ENCODE results near the gene GIGYF1.
A peak's percentile ranks its signal among the peaks of the same experiment; 100 is the strongest.
"Not testable (repeated sequence)": the region's sequence is repeated elsewhere in the genome, so short reads cannot be mapped to it uniquely, and the experiment has no call there.

Gene GIGYF1

DNA sequence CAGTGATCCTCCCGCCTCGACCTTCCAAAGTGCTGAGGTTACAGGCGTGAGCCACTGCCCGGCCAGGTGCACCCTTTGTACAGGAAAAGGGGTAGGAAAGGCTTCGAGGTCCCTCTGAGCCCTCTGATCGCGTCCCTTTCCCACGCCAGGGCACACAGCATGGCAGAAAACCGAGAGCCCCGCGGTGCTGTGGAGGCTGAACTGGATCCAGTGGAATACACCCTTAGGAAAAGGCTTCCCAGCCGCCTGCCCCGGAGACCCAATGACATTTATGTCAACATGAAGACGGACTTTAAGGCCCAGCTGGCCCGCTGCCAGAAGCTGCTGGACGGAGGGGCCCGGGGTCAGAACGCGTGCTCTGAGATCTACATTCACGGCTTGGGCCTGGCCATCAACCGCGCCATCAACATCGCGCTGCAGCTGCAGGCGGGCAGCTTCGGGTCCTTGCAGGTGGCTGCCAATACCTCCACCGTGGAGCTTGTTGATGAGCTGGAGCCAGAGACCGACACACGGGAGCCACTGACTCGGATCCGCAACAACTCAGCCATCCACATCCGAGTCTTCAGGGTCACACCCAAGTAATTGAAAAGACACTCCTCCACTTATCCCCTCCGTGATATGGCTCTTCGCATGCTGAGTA, 12.7 kb upstream of the GIGYF1 start:
- DNase-seq = no peak

DNA sequence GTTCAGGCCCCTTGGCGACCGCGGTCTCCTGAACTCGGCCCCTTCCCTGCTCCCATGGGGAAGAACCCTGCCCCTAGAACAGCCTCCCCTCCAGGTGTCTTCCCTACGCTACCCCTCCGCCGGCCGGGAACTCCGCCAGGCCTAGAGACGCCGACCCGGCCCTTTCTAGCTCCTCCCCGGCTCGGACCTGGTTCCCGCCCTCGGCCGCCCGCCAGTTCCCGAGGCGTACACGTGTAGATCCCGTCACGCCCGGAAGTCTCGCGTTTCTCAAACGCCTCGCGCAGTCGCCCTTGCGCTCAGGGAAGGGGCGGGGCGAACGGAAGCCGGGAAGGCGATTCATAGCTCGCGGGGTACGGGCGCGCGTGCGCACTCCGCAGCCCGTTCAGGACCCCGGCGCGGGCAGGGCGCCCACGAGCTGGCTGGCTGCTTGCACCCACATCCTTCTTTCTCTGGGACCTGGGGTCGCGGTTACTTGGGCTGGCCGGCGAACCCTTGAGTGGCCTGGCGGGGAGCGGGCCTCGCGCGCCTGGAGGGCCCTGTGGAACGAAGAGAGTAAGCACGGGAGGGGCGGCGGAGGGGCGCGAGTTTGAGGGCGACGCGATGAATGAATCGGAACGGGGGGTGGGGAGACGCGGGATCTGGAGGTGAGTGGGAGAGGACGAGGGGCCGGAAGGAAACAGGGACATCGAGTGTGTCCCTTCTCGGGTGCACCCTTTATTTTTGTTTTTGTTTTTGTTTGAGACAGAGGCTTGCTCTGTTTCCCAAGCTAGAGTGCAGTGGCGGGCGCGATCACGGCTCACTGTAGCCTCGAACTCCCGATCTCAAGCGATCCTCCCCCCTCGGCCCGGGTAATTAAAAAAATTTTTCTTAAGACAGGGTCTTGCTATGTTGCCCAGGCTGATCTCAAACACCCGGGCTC, 12.0 kb upstream of the GIGYF1 start, which contains the start of gene POP7:
POP7 (plus strand) TSS at position 369 of the 919 bp plus-strand sequence. CDS start 710 bp downstream, outside the sequence.
- DNase-seq = peak; percentile 99

DNA sequence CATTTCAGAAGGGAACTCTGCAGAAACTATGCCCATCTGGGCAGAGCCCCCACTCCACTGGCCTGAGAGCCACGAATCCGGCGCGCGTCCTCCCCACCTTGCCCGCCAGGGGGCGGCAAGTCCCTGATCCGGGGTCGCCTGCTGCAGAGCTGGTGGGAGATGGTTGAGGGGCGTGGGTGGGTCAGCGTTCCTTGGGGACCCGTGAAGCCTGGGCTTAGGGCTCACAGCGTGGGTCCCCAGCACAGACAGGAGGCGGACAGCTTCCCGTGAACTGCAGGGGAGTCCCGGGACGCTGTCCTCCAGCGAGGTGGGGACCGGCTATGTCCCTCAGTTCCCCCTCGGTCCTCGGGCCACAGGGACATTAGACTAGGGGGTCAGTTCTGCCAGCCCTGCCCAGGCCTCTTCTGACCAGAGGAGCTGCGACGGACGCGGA, 11.3 kb upstream of the GIGYF1 start:
- DNase-seq = peak; percentile 67

DNA sequence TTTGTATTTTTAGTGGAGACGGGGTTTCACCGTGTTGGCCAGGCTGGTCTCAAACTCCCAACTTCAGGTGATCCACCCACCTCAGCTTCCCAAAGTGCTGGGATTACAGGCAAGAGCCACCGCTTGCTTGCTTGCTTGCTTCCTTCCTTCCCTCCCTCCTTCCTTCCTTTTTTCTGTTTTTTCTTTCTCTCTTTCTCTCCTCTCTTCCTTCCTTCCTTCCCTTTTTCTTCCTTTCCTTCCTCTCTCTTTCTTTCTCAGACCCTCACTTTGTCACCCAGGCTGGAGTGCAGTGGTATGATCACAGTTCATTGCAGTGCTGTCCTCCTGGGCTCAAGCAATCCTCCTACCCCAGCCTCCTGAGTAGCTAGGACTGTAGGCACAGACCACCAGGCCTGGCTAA, 7.0 kb upstream of the GIGYF1 start:
- not testable (repeated sequence) for DNase-seq

DNA sequence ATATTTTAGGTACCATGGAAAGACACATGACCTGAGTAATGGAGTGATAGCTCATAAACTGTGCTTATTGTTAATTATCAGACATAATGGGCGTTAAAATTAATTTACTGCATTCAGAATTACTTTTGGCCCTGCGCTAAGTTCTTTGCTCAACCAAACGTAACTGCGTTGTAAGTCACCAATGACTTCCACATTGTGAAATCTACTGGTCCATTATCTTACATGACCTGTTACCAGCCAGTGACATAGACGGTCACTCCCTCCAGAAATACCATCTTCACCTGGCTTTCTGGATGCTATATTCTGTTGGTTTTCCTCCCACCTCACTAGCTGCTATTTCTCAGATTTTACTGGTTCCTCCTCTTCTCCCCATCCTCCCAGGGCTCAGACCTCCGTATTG, 5.0 kb upstream of the GIGYF1 start:
- DNase-seq = no peak

DNA sequence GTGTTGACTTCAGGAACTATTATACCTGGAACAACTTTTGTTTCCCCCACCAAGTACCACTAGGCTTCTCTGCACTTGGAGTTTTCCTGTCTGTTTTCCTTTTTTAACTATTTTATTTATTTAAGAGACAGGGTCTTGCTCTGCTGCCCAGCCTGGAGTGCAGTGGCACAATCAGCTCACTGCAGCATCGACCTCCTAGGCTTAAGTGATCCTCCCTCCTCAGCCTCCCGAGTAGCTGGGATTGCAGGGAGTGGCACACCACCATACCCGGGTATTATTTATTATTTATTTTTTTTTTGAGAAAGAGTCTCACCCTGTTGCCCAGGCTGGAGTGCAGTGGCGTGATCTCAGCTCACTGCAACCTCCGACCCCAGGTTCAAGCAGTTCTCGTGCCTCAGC, 2.1 kb upstream of the GIGYF1 start:
- no peak for DNase-seq

DNA sequence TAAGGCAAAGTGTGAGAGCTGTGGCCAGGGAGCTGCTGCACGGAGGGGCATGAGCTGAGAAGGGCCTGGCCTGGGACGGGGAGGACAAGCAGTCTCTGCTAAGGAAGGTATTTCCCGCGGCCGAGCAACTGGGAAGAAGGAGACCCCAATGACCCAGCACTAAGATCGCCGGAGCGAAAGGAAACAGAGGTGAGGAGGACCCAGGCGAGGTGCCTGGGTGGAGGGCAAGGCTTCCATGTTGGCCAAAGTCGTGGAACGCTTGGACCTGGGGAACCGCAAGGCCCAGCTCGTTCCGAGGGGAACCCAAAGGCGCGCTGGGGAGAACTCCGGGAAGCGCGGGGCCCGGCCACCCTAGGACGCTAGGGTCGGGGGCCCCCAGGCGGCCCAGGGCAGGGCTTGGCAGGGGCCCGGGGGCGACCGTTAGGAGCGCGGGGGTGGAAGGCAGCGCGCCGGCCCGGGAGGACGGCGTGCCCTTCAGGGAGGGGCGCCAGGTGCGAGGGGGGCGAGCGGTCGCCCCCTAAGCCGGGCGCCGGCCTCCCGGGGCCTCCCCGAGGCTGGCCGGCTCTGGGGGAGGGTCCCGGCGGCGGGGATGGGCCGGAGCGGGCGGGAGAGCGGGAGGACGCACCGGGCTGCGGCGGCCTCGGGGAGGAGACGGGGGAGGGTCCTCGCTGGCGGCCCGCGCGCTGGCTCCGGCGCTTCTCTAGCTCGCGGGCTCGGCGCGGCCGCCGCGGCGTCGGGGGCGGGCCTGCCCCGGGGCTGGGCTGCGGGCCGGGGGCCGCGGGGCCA, 545 bp downstream of the GIGYF1 start:
- no peak for DNase-seq

DNA sequence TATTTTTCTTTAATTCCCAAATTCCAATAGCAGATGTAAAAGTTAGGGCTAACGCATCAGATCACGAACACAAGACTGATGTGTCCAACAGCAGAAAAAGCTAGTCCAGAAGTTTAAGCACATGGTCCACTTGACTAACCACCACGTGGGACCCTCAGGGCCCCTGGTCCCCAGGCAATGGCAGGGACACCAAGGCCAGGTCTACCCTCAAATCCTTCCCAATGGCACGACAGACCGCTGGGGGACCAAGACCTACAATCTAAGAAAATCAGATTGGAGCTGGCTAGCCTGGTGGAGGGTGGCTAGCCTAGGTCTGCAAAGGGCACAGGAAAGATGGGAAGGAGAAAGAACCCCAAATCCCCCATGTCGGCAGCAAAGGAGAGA, 1.5 kb downstream of the GIGYF1 start:
- no peak for DNase-seq

DNA sequence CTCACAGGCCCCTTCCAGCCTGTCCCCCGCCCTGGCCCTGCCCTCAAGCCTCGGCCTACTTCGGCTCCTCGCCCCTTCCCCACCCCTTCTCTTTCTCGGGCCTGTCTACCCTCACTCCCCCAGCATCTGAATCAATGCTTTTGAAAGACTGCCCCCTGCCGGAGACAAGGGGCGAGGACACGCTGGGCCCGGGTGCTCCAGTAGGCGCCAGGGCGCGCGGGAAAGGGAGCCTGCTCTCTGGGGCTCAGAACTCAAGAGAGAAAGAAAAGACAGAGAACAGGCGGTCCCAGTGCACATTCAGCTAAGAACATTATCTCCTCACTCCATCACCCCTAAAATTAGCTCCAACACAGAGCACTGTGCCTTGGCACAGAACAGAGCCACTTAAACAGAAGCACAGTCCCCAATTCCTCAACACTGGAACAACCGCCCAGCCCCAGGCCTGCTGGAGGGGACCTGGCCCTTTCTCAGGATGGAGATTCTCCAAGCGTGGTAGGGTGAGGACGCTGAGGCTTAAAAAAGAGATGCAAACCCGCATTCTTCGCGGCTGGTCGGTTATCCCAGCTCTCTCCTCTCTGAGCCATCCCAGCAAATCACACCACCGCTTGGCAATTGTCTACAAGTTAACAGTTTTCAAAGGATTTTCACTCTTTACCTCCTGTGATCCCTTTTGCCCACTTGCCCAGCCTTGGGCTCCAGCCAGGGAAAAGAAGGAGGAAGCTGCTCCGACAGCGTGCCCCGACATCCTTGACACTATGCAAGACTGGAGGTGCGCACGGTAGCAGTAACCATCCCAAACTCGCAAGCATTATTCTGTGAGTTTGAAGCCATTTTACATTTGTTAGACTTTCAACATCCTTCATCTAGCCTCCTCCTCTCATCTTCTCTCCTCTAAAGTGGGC, 2.1 kb downstream of the GIGYF1 start:
- peak; percentile 64 for DNase-seq

DNA sequence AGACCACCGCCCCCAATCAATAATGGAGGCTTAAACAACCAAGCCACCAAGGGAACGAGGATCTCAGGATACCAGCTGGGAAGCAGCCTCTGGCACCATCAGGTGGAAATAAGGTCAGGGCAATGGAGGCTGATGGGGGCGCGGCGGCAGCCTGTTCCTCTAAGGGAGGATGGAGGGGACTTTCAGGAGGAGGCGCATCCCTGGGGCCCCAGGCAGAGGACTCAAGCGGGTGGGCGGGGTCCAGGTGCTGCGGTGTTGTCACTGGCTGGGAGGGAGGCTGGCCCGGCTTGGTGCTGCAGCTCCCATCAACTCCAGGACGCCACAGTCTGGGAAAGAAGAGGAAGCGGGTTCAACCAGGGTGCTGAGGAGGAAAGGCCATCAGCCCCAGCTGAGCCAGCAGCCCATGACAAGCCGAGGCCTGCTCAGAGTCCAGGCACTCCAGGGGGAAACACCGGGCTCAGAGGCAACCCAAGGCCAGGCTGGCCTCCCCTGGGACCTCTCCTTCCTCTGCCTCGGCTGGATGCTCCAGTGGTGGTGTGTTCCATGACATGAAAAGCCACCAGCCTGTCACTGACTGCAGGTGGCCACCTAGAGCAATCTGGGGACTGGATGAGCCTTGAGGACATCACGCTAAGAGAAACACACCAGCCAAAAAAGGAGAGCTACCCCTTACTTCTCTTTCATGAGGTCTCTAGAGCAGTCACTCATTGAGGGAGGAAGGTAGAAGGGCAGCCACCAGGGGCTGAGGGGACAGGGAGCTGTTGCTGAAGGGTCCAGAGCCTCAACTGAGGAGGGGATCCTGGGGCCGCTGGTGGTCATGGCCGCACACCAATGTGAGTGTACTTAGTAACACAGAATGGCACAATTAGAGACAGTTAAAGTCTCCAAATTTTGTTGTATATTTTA, 4.6 kb downstream of the GIGYF1 start:
- DNase-seq = no peak

DNA sequence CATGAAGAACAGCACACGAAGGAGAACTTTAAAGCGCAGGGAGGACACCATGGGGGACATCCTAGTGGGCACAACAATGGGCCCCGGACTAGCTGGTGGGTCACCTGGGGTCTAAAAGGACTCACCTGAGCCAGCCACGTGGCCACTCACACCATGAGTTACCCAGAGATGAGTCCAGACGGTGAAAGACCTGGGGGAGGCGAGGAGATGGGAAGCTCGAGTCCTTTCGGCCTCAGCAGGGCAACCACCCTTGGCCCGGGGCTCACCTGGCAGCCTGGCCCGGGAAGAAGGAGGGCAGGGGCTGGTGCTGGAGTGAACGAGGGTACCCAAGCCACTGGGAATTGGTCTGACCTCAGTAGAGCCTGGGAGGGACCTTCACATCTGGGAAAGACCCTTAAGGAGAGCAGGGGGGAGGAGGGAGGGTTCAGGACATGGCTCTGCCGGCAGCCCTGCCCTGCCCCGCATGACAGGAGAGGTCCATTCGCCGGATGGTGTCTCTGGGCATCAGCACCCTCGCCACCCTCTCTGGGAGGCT, 5.7 kb downstream of the GIGYF1 start:
- DNase-seq = no peak

DNA sequence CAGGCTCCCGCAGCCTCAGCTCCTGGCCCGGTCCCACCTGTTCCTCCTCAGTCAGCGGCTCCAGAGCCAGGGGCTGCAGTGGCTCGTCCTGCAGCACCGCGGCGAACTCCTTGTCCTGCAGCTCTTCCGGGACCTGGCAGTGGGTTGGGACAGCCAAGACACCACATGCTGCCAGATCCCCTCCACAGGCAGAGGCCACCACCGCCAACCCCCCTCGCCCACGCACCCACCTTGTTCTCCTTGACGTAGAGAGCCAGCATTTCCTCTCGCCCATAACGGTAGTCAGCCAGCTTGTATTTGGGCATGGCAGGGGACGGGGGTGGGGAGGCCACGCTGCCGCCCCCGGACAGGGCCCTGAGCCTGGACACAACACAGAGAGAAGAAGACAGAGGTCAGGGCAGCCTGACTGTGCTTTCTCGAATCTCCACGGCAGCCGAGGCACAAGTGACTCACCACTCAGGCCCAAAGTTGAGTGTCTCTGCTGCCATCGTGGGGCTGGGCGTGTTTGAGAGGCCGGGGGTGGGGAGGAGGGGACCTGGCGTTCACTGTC, 6.2 kb downstream of the GIGYF1 start:
- DNase-seq = no peak

DNA sequence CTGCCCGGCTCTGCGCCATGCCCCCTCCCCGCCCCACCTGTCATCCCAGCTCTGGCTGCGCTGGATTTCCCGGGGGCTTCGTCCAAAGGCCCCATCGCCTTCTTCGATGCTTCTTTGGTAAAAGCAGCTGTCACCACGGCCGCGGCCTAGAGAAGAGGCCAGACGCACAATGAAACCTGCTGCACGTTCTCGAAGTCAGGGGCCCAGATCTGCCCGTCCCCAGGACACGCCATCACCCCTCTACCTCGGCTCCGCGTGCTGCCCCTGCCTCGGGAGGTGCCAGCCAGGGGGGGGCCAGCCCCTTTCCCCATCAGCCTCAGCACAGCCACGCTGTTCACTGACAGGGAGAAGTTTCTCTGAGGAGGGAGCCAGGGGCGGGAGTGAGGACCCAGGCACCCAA, 6.8 kb downstream of the GIGYF1 start:
- DNase-seq = no peak

DNA sequence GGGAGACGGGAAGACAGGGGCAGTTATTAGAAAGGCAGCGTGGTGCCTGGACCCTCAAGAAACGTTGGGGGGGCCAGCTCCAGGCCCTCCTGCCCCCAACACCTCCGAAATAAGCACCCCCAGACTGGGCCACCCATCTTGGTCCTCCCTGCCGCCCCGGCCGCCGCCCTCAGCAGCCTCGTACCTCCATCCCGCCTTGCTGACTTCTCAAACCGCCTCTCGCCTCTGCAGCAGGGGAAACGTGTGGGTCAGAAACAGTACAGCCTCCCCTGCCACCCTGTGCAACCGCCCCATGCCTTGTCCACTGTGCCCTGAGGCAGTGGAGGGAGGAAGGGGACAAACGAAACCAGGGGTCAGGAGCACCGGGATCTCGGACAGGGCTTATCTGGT, 7.2 kb downstream of the GIGYF1 start:
- DNase-seq = no peak

DNA sequence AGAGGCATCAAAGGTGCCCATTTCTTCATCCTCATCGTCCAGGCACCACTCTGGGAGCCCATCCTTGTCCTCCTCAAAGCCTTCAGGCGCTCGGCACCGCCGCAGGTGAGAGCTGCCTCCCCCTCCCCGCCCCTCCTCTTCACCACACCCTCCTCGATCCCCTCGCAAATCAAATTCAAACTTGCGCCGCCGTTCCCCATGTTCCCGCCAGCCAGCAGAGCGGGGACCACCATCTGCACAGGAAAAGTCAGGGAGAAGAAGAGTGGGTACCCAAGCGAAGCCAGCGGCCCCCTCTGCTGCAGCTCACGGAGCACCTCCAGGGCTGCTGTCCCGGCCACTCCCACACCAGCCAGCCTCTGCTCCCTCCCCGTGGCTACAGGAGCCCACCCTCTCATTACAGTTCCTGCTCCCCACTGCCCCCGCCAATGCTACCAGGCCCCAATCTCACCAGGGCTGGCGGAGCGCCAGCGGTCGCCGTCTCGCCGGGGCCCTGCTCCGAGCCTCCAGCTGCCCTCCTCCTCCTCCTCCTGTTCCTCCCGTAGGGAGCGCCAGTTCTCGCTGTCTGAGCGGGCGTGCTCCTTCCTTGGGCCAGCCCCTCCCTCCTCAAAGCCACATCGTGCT, 7.7 kb downstream of the GIGYF1 start:
- DNase-seq = no peak

DNA sequence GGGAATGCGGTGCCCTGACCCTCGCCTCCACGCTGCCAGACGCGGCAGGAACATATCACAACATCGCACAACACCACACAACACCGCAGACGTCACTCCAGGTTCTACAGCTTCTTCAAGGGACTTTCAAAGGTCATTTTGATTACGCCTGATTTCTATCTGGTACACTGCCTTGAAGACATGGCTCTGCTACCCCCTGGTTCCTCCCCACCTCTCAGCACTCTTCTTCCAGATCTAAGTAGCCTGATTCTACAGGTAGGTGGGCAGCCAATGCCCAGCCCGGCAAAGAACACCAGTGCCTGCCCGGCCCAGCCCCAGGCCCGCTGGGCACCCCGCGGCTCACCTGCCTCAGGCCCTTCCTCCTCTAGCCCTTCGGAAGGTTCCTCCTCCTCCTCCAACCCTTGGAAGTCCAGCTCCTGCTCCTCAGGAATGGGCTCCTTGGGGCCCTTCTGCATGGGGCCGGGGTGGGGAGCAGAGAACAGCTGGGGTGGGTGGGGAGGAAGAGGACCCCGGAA, 8.4 kb downstream of the GIGYF1 start:
- no peak for DNase-seq

DNA sequence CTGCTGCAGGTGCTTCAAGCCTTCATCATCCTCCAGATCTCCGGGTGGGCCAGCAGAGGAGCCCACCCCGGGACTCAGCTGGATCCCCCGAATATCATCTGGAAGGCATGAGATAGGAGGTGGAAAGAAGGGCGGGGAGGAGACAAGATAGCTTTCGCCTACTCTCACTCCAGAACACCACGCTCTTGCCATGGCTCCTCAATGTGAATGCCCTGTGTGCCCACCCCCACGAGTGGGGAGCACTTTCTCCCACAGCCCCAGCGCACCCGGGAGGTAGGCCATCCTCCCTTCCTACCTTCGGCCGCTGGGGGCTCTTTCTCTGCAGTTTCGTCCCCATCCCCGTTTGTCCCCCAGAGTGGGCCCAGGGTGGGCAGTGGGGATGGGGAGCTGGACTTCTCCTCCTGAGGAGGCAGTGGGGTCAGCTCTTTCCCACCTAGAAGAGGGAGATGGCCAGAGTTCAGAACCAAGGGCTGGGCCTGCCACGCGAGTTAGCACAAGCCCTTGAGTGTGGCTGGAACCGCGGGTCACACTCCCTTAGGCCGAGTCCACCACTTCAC, 8.9 kb downstream of the GIGYF1 start:
- DNase-seq = no peak

DNA sequence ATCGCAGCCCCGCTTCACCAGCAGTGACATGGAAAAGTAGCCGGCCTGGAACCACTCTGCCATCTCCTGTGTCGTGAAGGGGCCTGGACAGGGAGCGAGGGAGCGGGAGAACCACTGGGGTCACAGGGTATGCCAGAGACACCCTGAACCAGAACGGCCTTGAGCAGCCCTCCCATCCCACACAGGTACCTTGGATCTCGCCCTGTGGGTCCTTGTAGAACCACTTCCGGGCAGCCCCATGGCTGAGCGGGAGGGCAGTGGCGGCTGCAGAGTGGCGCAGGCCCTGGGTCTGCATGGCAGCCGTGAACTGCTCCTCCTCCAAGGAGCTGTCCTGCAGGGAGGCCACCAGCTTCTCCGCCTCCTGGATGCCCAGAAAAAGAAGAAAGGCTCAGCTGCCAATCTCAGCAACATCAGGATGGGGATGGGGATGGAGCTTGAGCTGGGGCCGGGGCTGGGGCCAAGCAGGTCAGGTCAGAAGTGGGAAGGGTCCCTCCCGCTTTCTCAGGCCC, 9.5 kb downstream of the GIGYF1 start:
- DNase-seq = no peak

All from fibroblast of skin of abdomen (primary cell).